ENCODE measurements around the gene GRIK1.

The GRIK1 gene

DNA sequence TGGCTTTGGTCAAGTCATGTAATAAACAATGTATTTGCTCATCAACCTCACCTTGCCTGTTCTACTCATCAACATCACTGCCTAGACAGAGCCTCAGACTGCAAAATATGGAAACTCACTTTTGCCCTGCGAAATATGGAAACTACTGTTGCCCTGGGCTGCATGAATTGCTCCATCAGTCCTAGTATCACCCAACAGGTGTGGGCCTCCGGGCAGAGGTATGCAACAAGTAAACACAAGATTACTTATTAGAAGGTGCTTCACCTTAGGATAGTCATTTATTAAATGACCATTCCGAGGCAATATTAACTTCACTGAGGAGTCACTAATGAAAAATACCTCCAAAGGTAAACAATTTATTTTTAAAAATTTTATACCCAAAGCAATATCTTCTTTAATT is 354.3 kb downstream of the GRIK1 start:
- TF ChIP-seq, protein P1, sequence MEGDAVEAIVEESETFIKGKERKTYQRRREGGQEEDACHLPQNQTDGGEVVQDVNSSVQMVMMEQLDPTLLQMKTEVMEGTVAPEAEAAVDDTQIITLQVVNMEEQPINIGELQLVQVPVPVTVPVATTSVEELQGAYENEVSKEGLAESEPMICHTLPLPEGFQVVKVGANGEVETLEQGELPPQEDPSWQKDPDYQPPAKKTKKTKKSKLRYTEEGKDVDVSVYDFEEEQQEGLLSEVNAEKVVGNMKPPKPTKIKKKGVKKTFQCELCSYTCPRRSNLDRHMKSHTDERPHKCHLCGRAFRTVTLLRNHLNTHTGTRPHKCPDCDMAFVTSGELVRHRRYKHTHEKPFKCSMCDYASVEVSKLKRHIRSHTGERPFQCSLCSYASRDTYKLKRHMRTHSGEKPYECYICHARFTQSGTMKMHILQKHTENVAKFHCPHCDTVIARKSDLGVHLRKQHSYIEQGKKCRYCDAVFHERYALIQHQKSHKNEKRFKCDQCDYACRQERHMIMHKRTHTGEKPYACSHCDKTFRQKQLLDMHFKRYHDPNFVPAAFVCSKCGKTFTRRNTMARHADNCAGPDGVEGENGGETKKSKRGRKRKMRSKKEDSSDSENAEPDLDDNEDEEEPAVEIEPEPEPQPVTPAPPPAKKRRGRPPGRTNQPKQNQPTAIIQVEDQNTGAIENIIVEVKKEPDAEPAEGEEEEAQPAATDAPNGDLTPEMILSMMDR (IDR thresholded peaks at IDR 0.05; ENCODE audit: borderline replicate concordance, control extremely low read depth, extremely low read depth, insufficient read depth, missing control alignments), result no peak
- in situ Hi-C loops (cut with MboI; ENCODE audit: low sequenced_read_pairs, unreplicated experiment), result no loop called here
- no peak for DNase-seq (ENCODE audit: low spot score)

- in situ Hi-C loops (cut with MboI; ENCODE audit: low sequenced_read_pairs, unreplicated experiment), result no loop called here
- TF ChIP-seq, protein P1 (IDR thresholded peaks at IDR 0.05; ENCODE audit: borderline replicate concordance, control extremely low read depth, extremely low read depth, insufficient read depth, missing control alignments), result no peak
- DNase-seq (ENCODE audit: low spot score), result no peak
Observed at GRCh38 chr21:29583424-29583924, 356.3 kb downstream of the GRIK1 start.

DNA sequence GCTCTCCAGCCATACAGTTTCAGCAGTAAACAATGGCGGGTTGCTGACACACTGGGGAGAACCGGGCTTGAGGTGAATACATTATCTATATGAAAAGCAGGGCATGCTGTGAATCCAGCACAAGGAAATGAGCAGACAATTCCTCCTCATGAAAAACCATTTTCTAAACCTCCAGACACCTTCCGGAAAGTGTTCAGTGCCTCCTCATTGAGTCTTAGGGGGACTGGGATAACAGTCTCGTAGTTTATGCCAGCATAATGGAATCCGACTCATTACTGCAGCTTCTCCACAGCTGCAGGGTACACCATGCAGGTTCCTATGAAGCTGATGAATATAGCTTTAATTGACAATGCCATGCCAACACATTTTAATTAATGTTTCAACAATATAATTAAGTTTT is 356.9 kb downstream of the GRIK1 start:
- DNase-seq (ENCODE audit: low spot score), result no peak
- in situ Hi-C loops (cut with MboI; ENCODE audit: low sequenced_read_pairs, unreplicated experiment), result no loop called here

GRCh38 chr21:29581393-29581792 is 358.4 kb downstream of the GRIK1 start:
- TF ChIP-seq, protein P1 (IDR thresholded peaks at IDR 0.05; ENCODE audit: borderline replicate concordance, control extremely low read depth, extremely low read depth, insufficient read depth, missing control alignments), result no peak
- DNase-seq (ENCODE audit: low spot score), result no peak
- in situ Hi-C loops (cut with MboI; ENCODE audit: low sequenced_read_pairs, unreplicated experiment), result no loop called here

More for the DNA sequence above, 356.9 kb downstream of the GRIK1 start:
- TF ChIP-seq, protein P1 (IDR thresholded peaks at IDR 0.05; ENCODE audit: borderline replicate concordance, control extremely low read depth, extremely low read depth, insufficient read depth, missing control alignments), result no peak

- DNase-seq (ENCODE audit: low spot score), result no peak
- in situ Hi-C loops (cut with MboI; ENCODE audit: low sequenced_read_pairs, unreplicated experiment), result no loop called here
- TF ChIP-seq, protein P1 (IDR thresholded peaks at IDR 0.05; ENCODE audit: borderline replicate concordance, control extremely low read depth, extremely low read depth, insufficient read depth, missing control alignments), result no peak
Observed at GRCh38 chr21:29580732-29581285, 359.0 kb downstream of the GRIK1 start.

GRCh38 chr21:29578306-29578705 is 361.5 kb downstream of the GRIK1 start:
- TF ChIP-seq, protein P1 (IDR thresholded peaks at IDR 0.05; ENCODE audit: borderline replicate concordance, control extremely low read depth, extremely low read depth, insufficient read depth, missing control alignments), result no peak
- no peak for DNase-seq (ENCODE audit: low spot score)
- in situ Hi-C loops (cut with MboI; ENCODE audit: low sequenced_read_pairs, unreplicated experiment), result no loop called here

Data from GM13976 (cell line).